Measurements from ENCODE around the gene ZNF316. TPM values are rescaled to one million over a fixed set of nuclear protein-coding genes. Genes with fewer than 3 reads are reported as not detected.
A peak's percentile ranks its signal among the peaks of the same experiment; 100 is the strongest.

The ZNF316 gene
- 59.6 and 59.7 TPM in 2 replicates for total RNA-seq
- long read RNA-seq, result 0 reads

DNA sequence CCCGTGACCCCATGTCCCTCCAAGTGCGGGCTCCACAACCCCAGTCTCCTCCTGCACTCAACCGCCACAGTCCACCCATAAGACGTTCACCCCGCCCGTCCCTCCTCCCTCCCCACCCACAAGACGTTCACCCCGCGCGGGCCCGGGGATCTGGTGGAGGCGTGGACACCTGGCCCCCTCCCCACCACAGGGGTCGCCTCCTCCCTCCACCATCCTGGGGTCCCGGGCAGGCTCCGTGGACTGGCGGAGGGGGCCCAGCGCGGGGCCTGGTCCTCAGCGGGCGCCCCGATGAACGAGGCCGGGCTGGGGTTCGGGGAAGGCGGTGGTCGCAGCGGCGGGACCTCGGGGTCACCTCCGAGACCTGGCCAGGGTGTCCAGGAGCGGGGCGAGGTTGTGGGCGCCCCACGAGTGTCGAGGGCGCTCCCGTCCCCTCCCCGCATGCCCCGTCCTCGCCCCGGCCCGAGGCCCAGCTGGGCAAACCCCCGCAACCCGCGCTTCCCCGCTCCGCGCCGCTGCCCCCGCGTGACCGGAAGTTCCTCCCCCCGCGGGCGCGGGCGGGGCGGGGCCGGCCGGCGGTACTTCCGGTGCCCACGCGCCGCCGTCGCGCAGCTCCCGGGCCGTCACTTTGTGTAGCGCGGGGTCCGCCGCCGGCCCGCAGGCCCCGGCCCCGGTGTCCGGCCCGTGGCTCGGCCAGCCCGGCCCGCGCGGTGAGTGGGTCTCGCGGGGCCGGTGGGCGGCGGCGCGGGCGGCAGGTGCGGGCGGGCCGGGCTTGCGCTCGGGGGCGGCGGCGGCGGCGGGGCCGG, at the start of gene ZNF316:
TSS of gene ZNF316 (plus strand) at position 578 of the 803 bp plus-strand sequence. CDS start 5,092 bp downstream, outside the sequence.
- Mint-ChIP-seq H3K27me3 (no peaks in the 10 kb centered on the region), H3K4me3 (ENCODE audit: low read depth) (peak within 1 kb of the TSS; percentile 80), H3K36me3 (ENCODE audit: insufficient read depth) (peaks cover 10% of the 10 kb centered on the region), H3K9me3 (ENCODE audit: low read depth) (no peaks in the 10 kb centered on the region), H3K27ac (peak within 1 kb of the TSS; percentile 89), H3K4me1 (ENCODE audit: low read depth) (peaks cover 12% of the 10 kb centered on the region)
- TF ChIP-seq, protein P1, sequence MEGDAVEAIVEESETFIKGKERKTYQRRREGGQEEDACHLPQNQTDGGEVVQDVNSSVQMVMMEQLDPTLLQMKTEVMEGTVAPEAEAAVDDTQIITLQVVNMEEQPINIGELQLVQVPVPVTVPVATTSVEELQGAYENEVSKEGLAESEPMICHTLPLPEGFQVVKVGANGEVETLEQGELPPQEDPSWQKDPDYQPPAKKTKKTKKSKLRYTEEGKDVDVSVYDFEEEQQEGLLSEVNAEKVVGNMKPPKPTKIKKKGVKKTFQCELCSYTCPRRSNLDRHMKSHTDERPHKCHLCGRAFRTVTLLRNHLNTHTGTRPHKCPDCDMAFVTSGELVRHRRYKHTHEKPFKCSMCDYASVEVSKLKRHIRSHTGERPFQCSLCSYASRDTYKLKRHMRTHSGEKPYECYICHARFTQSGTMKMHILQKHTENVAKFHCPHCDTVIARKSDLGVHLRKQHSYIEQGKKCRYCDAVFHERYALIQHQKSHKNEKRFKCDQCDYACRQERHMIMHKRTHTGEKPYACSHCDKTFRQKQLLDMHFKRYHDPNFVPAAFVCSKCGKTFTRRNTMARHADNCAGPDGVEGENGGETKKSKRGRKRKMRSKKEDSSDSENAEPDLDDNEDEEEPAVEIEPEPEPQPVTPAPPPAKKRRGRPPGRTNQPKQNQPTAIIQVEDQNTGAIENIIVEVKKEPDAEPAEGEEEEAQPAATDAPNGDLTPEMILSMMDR (IDR thresholded peaks at IDR 0.05; ENCODE audit: unreplicated experiment), result no peak
- peak; percentile 37 for DNase-seq (ENCODE audit: low spot score, unreplicated experiment)

DNA sequence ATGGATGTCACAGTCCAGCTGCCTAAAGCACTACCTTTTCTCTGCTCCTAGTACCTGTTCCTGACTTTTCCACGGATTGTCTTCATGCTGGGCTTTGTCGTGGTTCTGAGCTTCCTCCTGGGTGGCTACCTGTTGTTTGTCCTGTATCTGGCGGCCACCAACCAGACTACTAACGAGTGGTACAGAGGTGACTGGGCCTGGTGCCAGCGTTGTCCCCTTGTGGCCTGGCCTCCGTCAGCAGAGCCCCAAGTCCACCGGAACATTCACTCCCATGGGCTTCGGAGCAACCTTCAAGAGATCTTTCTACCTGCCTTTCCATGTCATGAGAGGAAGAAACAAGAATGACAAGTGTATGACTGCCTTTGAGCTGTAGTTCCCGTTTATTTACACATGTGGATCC, 48.6 kb upstream of the ZNF316 start:
- TF ChIP-seq, protein P1 (IDR thresholded peaks at IDR 0.05; ENCODE audit: unreplicated experiment), result no peak
- Mint-ChIP-seq H3K36me3 (ENCODE audit: insufficient read depth) (peaks cover 35% of the 10 kb centered on the region), H3K27ac (peak overlapping the region; percentile 39), H3K9me3 (ENCODE audit: low read depth) (no peaks in the 10 kb centered on the region), H3K27me3 (no peaks in the 10 kb centered on the region), H3K4me1 (ENCODE audit: low read depth) (peaks cover 5% of the 10 kb centered on the region), H3K4me3 (ENCODE audit: low read depth) (peak overlapping the region; percentile 37)
- DNase-seq (ENCODE audit: low spot score, unreplicated experiment), result no peak

DNA sequence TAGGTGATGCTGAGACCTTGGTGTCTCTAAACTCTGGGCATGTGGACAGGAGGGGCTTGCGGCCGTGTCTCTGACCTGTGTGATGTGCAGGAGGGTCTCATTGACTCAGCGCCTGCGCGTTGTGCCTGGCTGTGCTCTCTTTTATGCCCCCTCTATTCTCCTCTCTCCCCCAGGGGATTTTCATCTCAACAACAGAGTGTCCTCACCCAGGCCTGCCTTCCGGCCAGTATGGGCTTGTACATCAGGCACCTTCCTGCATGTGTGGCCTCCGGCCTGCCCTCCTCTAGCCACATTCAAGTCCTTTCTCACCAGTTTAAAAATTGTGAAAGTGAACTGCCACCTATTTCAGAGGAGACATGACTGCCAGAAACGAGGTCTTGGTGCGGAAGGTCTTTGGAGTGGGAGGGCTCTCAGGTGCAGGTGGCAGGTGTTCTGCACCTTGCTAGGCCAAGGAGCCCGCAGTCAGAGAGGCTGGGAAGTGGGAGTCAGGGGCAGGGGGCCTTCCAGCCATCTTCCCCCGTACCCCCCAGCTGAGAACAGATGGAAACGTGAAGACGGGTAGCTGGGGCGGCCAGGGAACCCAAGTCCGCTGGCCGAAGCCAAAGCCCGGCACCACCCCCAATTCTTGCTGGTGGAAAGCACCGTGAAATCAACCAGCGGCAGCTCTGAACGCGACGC, 47.8 kb upstream of the ZNF316 start:
- Mint-ChIP-seq H3K36me3 (ENCODE audit: insufficient read depth) (peaks cover 36% of the 10 kb centered on the region), H3K4me3 (ENCODE audit: low read depth) (peak overlapping the region; percentile 69), H3K27ac (peak overlapping the region; percentile 79), H3K9me3 (ENCODE audit: low read depth) (no peaks in the 10 kb centered on the region), H3K4me1 (ENCODE audit: low read depth) (peaks cover 5% of the 10 kb centered on the region), H3K27me3 (no peaks in the 10 kb centered on the region)
- TF ChIP-seq, protein P1 (IDR thresholded peaks at IDR 0.05; ENCODE audit: unreplicated experiment), result no peak
- no peak for DNase-seq (ENCODE audit: low spot score, unreplicated experiment)

DNA sequence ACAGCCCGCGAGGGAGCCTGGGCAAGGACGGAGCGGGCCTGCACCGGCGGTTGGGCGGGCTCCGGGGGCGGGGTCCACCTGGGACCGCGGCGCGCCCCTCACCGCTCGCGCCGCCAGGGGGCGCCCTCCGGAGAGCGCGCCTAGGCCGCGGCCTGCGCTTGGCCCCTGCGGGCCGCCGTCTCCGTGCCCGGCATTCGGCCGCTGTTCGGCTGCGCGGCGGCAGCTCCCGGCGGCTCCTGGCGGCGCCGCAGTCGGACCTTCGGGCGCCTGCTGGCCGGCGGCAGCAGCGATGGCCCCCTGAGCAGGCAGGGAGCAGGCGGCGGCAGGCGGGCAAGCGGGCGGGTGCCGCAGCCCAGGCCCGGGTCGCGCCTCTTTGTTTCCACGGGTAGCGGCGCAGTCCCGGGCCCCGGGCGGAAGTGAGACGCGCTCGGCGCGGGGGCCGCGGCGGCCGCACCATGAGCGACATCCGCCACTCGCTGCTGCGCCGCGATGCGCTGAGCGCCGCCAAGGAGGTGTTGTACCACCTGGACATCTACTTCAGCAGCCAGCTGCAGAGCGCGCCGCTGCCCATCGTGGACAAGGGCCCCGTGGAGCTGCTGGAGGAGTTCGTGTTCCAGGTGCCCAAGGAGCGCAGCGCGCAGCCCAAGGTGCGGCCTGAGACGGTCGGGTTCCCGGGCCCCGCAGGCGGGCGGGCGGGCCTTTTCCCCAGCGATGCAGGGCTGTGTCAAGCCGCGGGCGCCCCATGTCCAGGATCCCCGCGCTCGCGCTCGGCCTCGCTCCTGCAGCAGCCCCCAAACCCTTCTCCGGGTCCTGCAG, 47.1 kb upstream of the ZNF316 start, which contains the start of gene INTS15:
TSS of gene INTS15 (plus strand) at position 193 of the 816 bp plus-strand sequence. CDS start at position 456, 263 bp downstream.
- Mint-ChIP-seq H3K4me3 (ENCODE audit: low read depth) (peak within 1 kb of the TSS; percentile 88), H3K9me3 (ENCODE audit: low read depth) (no peaks in the 10 kb centered on the region), H3K36me3 (ENCODE audit: insufficient read depth) (peaks cover 33% of the 10 kb centered on the region), H3K27ac (peak within 1 kb of the TSS; percentile 91), H3K4me1 (ENCODE audit: low read depth) (peaks cover 5% of the 10 kb centered on the region), H3K27me3 (no peaks in the 10 kb centered on the region)
- TF ChIP-seq, protein P1 (IDR thresholded peaks at IDR 0.05; ENCODE audit: unreplicated experiment), result peak; percentile 84
- peak; percentile 79 for DNase-seq (ENCODE audit: low spot score, unreplicated experiment)
